Heart left ventricle (tissue), 13 donors: ENCODE results near the gene FUNDC1.

Experiments
- POLR2A ChIP-seq, 2 donors: fragments of 450-650 bp; IDR thresholded peaks; one replicate each; pipeline ENCODE4 v1.6.1; 2017; ENCODE audit warnings: antibody characterized with exemption in 2 of 2, mild to moderate bottlenecking in 2 of 2, moderate library complexity in 2 of 2
- TF ChIP-seq, protein P1 (sequence below), 12 donors: fragments of 200-600 bp; sonication (generic) in 4 of 12; IDR thresholded peaks; one replicate each; pipeline versions ENCODE4 v1.5.0 to v1.8.0; 2018 to 2022; ENCODE audit warnings: antibody characterized with exemption in 12 of 12, mild to moderate bottlenecking in 5 of 12
- donor health status: ischemic (EF 13 %, LVEDD 7.1; RV severe dilation, severe dysfunction).
- donor health status: DM: no; HTN: yes; CAD: no.
- donor health status: DM: no; HTN: no; CAD: no.
- donor health status: ischemic (EF 25% LVEDD 6.9; RV normal size, moderate dysfunction).
- donor health status: ischemic (EF 25% LVEDD 5.7; RV mildly dilated, moderate dysfunction).
- donor health status: ischemic (EF 35%, LVEDD 5.7; RV mildly dilated, moderate dysfunction).
- donor health status: nonischemic (EF 11% LVEDD 7.7; RV severe dilation, severe dysfunction).
- donor health status: DM: yes; HTN: yes; CAD: no.
- donor health status: PGD.
- donor health status: ischemic (EF 29% LVEDD 5.4; RV normal size, mild dysfunction).
- donor health status: nonischemic (EF 23%, LVEDD 6.1; RV moderate dilation, normal function).

GRCh38 chrX:44542567-44543325, at the start of gene FUNDC1:
- TF ChIP-seq, protein P1, sequence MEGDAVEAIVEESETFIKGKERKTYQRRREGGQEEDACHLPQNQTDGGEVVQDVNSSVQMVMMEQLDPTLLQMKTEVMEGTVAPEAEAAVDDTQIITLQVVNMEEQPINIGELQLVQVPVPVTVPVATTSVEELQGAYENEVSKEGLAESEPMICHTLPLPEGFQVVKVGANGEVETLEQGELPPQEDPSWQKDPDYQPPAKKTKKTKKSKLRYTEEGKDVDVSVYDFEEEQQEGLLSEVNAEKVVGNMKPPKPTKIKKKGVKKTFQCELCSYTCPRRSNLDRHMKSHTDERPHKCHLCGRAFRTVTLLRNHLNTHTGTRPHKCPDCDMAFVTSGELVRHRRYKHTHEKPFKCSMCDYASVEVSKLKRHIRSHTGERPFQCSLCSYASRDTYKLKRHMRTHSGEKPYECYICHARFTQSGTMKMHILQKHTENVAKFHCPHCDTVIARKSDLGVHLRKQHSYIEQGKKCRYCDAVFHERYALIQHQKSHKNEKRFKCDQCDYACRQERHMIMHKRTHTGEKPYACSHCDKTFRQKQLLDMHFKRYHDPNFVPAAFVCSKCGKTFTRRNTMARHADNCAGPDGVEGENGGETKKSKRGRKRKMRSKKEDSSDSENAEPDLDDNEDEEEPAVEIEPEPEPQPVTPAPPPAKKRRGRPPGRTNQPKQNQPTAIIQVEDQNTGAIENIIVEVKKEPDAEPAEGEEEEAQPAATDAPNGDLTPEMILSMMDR (IDR thresholded peaks at IDR 0.05): peak in 10 of 12 donors; percentile 7 to 43 (median 30)
- peak in 1 of 2 donors; percentile 59 for TF ChIP-seq POLR2A (IDR thresholded peaks at IDR 0.05)
